Stimulated activated CD4-positive, alpha-beta T cell treated with anti-CD3 and anti-CD28 coated beads, Interleukin-4, amount 100 ng/mL, for 24 hours (primary cell): ENCODE measurements around the gene TMEM185A.
"Not testable (repeated sequence)": the region's sequence is repeated elsewhere in the genome, so short reads cannot be mapped to it uniquely, and the experiment has no call there.

Experiments used
- DNase-seq: peaks from one replicate; pipeline ENCODE4 v3.0.0-alpha.2; 2020

TMEM185A gene

DNA sequence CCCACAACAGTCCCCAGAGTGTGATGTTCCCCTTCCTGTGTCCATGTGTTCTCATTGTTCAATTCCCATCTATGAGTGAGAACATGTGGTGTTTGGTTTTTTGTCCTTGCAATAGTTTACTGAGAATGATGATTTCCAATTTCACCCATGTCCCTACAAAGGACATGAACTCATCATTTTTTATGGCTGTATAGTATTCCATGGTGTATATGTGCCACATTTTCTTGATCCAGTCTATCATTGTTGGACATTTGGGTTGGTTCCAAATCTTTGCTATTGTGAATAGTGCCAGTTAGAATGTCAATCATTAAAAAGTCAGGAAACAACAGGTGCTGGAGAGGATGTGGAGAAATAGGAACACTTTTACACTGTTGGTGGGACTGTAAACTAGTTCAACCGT, 11.9 kb downstream of the TMEM185A start:
- DNase-seq: not testable (repeated sequence)

DNA sequence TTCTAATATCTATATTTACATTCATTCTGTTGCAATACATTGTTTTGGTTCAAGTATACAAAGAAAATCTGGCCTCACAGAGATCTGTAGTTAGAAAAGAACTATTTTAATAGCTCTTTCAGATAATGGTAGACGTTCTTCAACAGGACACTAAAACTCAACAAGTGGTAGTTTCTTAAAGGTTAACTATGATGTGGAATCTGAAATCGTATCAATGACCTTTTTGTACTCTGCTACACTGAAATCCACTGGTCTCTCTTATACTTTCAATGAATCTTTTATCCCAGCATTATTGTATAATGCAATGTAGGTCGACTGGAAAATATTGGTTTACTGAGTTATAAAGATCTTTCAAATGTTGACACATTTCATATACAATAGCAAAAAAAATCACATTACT, 12.7 kb downstream of the TMEM185A start:
- DNase-seq: no peak

DNA sequence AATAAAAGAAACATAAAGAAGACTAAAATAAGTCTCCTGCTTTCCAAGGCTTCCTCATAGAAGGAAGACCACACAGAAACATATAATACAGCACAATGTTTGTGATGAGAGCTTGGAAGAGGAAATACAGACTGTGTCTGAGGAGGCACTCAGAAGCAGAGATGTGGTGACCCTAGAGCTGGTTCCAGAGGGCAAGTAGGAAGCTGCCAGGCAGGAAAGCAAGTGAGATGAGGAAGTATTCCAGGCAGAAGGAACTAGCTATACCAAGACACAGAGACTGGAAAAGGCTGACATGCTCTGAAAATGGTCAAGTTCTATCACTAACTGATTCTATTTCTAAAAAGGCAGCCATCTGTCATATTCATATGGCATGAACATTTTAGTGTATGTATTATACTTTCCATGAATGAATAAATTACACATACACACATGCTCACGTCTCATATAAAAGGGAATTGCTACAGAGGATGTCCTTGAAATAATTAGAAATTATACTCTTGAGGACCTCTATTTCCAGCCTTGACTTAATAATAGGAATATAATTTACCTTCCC, 19.9 kb downstream of the TMEM185A start:
- DNase-seq: no peak

DNA sequence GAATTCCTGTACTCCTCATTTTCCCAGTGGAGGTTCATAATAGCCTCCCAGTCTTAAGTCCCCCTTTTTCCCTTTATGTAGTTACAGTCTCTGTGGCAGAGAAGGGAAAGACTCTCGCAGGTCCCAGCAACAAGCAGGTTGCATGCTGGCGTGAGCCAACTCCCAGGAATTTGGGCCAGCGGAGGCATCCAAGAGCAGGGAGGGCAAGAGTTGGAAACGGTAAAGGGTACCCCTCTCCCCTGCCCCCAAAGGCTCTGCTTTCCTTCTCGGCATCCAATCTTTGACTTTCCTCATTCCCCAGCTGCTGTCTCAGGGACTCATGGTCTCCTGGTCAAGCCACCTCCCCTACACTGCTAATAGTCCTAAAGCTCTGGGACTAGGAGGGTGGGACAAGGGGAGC, 21.1 kb downstream of the TMEM185A start:
- no peak for DNase-seq

DNA sequence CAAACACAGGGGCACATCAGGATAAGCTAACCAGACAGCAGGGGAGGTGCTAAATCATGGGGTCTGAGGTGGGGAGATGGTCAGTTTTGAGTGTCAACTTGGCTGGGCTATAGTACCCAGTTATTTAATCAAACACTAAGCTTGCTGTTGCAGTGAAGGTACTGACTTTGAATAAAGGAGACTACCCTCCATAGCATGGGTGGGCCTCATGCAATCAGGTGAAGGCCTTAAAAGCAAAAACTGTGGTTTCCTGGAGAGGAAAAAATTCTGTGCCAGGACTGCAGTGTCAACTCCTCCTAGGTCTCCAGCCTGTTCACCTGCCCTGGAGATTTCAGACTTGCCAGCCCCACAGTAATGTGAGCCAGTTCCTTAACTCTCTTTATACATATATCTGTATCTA, 23.9 kb downstream of the TMEM185A start:
- DNase-seq: no peak

DNA sequence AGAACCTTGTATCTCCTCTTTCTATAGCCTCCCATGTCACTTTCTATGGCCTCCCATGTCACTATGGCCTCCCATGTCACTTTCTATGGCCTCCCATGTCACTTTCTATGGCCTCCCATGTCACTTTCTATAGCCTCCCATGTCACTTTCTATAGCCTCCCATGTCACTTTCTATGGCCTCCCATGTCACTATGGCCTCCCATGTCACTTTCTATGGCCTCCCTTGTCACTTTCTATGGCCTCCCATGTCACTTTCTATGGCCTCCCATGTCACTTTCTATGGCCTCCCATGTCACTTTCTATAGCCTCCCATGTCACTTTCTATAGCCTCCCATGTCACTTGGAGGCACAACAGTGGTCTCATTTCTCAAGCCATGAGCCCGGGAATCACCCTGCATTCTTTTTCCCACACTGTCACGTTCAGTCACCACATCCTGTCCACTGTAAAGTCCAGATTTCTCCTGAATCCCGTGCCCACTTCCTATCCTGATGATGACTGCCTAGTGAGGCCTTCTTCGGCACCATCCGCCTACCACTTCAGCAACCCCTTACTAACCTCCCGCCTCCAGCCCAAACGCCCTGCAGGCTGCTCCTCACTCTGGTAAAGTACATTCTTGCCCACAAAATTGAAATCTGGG, 26.2 kb downstream of the TMEM185A start:
- DNase-seq: not testable (repeated sequence)

DNA sequence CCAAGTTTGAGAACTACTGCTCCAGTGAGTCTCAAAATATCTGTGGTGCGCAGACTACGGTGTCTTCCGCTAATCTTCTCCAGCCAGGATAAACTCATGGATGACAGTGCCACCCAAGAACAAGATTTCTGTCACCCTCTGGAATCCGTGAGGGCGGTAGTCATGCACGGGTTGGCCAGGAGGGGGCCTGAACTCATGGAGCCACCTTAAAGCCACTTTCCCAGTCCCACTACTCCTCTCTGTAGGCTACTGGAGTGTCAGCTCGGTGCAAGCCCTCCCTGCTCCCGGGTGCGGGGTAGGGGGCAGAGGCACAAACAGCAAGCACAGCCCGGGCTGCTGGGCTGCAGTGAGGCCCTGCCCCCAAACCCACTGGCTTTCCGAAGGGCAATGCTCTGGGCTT, 33.0 kb downstream of the TMEM185A start:
- not testable (repeated sequence) for DNase-seq

DNA sequence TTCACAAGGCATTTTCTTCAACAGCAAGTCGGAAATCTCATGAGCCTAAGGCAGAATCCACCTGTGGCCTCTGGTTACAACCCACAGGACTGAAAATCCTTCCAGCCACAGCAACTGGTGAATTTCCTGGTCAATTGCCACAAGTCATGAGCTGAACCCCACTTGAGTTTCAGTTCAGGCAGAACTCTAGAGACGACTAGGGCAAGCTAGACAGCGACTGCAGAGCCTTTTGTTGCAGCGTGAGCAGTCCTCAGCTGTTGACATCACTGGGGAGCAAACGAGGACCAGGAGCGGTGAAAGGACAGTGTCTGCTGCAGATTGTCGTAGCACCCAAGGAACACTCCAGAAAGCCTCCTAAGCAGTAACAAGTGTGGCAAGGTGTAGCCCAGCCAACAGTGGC, 35.6 kb downstream of the TMEM185A start:
- not testable (repeated sequence) for DNase-seq

DNA sequence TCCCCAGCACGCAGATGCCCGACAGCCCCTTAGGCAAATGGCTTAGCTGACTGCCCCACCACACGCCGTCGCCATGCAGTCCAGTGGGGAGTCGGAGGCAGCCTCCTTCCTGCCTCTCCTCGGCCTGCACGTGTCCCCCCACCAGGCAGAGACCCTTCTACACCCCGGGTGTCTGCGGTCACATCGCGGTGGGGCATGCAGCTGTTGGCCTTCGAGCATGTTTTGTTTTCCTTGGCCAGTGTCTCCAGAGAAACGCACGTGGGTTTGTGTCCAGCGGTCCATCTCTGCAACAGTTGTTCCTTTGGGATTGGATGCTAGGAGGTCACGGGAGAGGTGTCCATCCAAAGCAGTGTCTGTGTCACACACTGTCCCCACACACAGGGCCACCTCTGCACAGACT, 36.4 kb downstream of the TMEM185A start, which contains the start of gene HSFX2:
Gene HSFX2 (minus strand): TSS at position 101 of the 400 bp plus-strand sequence. CDS start 614 bp downstream, outside the sequence.
- not testable (repeated sequence) for DNase-seq

DNA sequence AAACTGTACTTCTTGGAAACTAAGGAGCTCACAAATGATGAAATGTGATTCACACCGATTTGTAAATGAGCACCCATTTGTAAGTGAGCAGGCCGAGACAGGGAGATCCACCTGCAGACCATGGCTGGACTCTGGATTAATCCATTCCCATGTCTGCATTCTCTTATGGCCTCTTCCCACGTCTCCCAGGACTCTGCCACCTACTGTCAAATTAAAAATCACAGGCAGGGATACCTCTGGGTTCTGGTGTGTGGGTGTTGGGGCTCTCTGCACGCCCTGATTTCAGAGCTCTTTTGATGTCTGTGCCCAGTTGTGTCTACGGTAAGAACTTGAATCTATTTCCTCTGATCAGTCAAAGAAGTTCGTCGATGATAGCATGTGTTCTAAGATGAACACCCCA, 40.6 kb downstream of the TMEM185A start:
- DNase-seq: not testable (repeated sequence)

DNA sequence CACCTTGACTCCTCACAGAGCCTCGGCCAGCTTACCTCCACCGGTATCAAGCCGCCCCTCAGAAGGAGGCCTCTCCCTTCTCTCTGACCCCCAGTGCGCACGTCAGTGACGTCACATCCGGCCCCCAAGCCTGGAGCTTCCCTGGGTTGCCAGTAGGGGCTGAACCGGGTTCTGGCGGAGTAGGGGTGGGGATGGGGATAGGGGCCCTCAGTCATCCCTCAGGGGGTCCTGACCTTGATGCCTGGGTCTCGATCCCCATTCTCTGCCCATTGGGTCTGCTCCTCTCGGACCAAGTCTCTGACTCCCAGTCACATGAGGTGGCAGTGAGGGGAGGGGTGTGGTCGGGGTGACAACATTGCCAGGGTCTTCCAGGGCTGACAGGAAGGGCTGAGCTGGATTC, 44.2 kb downstream of the TMEM185A start, which contains the start of gene MAGEA9B:
Gene MAGEA9B (minus strand): TSS at position 101 of the 400 bp plus-strand sequence. CDS start 4,280 bp downstream, outside the sequence.
- DNase-seq: not testable (repeated sequence)

DNA sequence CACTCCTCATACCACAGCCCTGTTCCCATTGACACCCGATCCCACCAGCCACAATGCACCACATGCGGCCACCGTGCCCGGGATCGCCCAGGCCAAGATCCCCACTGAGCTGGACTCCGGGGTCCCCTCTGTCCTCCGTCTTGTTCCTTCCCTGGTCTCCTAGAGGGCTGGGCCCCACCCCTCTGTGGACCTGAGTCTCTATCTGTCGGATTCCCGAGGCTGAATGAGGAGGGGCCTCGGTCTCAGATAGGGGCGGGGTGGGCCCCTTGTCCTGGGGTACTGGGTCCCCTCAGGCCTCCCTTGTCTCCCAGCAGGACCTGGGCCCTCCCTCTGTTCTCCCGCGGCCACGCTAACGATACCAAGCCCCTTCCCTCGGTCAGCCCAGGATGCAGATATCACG, 46.0 kb downstream of the TMEM185A start:
- not testable (repeated sequence) for DNase-seq

DNA sequence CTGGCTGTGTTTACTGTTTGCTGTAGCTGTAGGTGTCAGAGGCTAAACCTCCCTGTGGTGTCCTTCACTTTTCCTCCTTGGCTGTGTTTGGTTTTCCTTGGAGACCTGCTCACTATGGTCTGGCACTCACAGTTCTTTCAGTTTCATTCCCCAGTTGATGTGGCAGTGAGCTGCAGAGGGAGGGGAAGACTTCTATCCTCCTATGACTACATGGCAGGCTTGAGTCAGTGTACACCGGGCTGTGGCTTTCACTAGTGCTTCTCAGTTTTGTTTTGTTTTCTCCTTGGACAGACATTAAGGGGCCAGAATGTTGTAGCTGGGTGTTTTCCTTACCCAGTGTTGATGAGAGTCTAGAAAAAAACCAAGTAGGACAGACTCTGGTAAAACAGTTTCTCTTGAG, 58.1 kb downstream of the TMEM185A start:
- not testable (repeated sequence) for DNase-seq

DNA sequence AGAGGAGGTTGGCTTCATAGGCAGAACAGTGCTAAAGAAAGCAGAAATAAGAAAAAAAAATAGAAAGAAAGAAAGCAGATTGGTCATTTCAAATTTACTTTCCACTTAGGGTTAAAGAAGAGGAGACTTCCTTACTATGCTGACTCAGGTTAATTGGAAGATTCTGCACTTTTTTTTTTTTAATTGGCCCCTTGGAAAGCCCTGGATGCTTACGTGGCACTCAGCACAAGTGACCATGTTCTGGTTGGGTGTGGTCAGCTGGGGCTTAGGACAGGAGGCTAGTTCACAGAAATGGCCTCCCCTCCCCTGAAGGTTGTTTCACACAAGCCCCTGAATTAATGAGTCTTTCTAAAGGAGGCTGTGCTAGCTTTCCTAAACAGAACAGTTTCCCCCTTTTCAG, 58.8 kb downstream of the TMEM185A start:
- DNase-seq: no peak

DNA sequence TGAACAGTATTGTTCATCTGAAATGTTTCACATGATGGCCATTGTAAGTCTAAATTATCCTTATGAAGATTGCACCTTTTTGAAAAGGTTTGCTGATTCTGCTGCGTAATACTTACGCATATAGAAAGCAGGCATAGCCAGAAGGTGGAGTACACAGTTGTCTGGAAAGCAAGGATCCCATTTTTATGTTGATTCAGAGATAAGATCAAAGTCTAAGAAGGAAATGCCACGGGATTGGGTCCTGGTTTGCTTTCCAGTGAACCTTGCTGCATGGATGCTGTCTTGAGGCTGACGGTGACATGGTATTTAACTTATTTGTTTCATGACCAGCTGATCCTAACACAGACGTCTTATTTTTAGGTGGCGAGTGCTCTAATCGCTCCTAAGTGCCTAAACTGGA, 59.8 kb downstream of the TMEM185A start:
- no peak for DNase-seq

DNA sequence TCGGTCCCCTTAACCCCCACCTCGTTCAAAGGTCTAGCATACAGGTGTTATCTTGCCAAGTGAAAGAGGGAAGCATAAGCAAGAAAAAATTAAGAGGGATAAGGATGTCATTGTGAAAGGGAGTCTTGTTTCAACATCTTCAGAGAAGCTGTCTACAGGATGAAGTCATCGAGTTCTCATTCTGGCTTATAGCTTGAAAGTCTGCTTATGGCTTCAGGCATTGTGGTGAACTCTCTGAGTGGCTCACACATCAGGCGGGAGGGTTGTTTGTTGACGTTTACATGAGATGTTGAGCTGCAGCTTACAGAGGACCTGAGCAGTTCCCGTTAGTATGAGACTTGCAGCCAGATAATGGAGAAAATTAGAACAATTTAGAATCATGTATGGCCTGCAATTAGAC, 60.9 kb downstream of the TMEM185A start:
- no peak for DNase-seq

DNA sequence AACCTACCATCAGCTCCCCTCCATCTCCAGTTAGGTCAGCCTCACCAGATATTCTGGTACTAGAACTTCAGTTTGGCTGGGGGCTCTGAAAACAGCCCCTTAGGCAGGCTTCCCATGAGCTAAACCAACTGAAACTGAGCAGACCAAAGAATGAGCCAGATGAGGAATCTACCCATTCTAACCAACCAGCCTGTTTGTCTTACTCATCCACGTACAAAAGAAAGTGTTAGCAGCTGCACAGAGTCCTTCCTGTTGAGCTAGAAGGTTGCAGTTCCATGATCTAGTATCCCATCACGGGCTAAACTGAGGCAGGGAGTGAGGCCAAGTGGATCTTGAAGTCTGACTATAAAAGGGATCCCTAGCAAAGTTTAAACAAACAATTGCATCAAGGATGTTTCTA, 61.8 kb downstream of the TMEM185A start:
- DNase-seq: no peak

DNA sequence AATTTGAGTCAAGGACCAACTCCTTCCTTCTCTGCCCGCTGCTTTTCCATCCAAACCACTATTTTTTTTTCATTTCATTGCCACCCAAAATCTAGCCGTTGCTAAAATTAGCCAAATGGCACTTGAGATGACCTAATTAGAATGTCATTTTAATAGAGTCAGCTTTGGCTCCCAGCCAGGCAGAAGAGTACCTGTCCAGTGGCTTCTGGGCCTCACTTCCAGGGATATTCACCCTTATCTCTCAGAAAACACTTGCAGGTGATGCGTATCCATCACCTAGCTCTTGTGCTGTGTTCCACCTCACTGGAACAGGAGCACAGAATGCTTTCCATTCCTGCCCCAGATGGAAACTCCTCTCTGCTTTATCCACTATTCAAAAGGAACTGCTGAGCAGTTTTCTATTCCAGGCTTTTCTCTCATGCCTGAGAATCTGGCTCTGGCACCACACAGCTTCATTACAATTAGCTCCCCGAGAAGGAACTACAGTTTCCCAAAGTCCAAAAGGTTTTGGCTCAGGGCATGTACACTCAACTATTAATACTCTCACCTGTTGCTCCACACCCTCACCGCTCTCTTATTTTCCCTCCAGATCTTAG, 62.8 kb downstream of the TMEM185A start:
- DNase-seq: no peak

DNA sequence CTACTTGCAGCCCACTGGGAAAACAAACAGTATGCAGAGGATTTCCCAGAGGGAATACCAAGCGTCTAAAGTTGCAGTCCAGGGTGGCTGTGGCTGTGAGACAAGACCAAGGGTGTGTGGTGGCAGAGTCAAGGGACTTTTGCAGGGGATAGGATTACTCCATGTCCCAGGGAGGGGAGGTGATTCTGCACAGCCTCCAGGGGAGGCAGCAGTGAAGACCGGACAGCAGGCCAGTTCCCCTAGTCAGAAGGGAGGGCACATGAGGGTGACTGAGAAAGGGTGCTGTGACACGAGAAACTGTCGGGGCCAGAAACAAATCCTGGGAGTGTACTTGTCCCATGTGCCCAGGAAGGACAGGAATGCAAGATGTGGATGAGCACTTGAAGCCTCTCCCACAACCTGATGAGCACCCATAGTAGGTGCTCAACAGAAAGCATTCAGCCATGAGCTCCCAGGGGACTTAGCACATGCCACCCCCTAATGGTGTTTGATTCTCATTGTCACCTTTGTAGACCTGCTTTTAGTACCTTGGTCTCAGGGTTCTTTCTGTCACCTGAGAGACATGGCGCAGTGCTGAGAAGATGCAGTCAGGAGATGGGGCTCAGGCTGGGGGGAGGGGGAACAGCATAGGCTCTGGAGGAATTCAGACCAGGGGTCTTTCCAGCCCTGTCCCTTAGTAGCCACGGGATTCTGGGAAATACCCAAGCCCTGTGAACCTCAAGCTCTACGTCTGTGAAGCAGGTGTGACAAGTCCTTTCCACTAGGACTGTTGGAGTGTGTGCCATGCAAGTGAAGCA, 63.8 kb downstream of the TMEM185A start:
- no peak for DNase-seq

DNA sequence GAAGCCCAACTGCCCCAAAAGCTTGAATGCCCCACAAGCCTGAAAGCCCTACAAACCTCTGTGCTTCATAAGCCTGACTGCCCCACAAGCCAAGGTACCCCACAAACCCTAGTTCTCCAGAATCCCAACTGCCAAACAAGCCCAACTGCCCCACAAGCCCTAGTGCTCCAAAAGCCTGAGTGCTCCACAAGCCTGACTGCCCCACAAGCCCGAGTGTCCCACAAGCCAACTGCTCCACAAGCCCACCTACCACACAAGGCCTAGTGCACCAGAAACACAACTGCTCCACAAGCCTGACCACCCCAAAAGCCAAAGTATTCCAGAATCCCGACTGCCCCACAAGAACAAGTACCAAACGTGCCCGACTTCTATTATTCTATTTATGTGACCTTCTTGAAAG, 68.2 kb downstream of the TMEM185A start:
- no peak for DNase-seq

DNA sequence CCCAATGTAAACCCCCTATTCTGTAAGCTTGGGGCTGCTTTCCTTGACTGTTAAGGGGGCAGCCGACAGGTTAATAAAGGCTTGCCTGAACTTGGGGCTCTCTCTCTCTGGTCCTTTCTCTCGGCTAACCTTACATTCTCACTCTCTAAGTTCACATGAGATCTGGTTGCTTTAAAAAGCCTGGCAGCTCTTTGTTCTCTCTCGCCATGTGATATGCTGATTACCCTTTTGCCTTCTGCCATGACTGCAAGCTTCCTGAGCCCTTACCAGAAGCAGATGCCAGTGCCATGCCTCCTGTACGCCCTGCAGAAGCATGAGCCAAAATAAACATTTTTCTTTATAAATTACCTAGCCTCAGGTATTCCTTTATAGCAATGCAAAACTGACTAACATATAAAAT, 76.3 kb downstream of the TMEM185A start:
- DNase-seq: not testable (repeated sequence)

DNA sequence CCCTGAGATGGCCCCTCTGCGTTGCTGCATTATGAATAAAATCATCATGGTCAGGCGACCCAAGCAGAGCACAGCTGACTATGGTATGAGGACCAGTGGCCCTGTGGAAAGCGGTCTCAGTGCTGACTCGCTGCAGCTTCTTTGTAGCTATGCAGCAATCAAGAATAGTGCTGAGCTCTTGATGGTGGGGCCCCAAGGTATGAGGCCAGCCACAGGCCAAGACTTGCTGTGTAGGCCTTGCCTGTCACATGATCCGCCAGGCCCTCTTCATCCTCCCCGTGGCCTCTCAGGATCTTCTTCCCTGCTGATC, 79.7 kb downstream of the TMEM185A start:
- DNase-seq: not testable (repeated sequence)

DNA sequence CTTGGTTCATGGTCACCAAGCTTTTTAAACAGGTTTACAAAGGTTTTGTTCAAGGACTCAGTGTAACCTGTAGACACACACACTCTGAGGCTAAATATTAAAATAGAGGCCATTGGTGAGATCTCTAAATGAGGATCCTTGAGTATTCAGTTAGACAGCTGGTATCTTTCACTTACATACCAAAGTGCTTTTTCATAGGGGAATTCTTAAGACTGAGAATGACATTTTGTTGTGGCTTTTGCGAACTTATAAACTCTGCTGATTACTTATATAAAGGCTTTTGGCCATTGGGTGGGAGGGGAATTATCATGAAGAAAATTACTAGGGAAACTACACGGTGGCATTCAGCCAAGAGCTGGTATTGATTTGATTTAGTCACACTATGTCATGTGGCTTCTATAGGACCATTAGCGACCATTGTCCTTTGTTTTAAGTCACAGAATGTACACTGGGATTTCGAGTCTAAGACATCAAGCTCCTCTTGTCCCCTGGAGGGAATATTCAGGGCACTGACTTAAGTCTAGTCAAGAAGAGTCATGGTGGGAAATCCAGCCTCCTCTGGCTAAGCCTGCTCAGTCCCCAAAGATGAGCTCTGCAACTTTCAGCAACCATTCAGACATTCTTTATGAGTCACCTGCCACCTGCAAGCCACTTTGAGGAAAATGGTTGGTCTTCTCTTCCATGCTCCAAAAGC, 80.2 kb downstream of the TMEM185A start:
- DNase-seq: not testable (repeated sequence)
